Caco-2 (cell line): ENCODE results near the gene CGNL1. TPM values are rescaled to one million over a fixed set of nuclear protein-coding genes. Genes with fewer than 3 reads are reported as not detected.

Experiments
- BruUV-seq: library from RNA; stranded (reverse); fragments of 400-500 nt; replicated peaks from 2 replicates; lab custom pipeline; 2021; lab: Mats Ljungman, UMichigan
- CTCF ChIA-PET: fragments of 300-600 bp; sonication (Branson Sonifier 250); formaldehyde crosslinking; loops from one replicate; lab custom pipeline; 2022; ENCODE audit warnings: antibody characterized with exemption; lab: Charles Lee
- POLR2A ChIA-PET: fragments of 300-600 bp; sonication (Branson Sonifier 250); formaldehyde crosslinking; loops from one replicate; lab custom pipeline; 2022; ENCODE audit warnings: antibody characterized with exemption; lab: Charles Lee
- DNase-seq, 2 experiments: peaks; one replicate each; pipeline versions ENCODE4 v3.0.0 to v3.0.0-alpha.2; 2020 to 2022
- H3K27me3 ChIP-seq: replicated peaks from 2 replicates; pipeline ENCODE4 v1.6.0; 2011; ENCODE audit warnings: low read length; ENCODE audit not compliant: control insufficient read depth, insufficient read depth
- H3K36me3 ChIP-seq: 2 replicates; pipeline ENCODE4 v1.5.1; 2011; ENCODE audit warnings: low read length; ENCODE audit not compliant: control insufficient read depth, insufficient read depth
- H3K4me1 ChIP-seq: fragments of 250-450 bp; sonication (Bioruptor Pico); 2 replicates; pipeline ENCODE4 v1.5.1; 2020; ENCODE audit warnings: mild to moderate bottlenecking
- H3K4me3 ChIP-seq: 2 replicates; pipeline ENCODE4 v1.5.1; 2011; ENCODE audit warnings: low read depth, mild to moderate bottlenecking, control low read depth, low read length
- H3K9me3 ChIP-seq: fragments of 250-450 bp; sonication (Bioruptor Pico); 2 replicates; pipeline ENCODE4 v1.5.1; 2020; ENCODE audit warnings: mild to moderate bottlenecking, moderate library complexity
- H3K27ac Mint-ChIP-seq: one replicate; pipeline ENCODE4 v1.8.0; 2022; ENCODE audit warnings: mixed read lengths; ENCODE audit not compliant: unreplicated experiment
- H3K27me3 Mint-ChIP-seq: one replicate; pipeline ENCODE4 v1.8.0; 2022; ENCODE audit warnings: mixed read lengths; ENCODE audit not compliant: insufficient read depth, unreplicated experiment
- H3K36me3 Mint-ChIP-seq: one replicate; pipeline ENCODE4 v1.8.0; 2022; ENCODE audit warnings: mild to moderate bottlenecking, mixed read lengths; ENCODE audit not compliant: insufficient read depth, unreplicated experiment
- H3K4me1 Mint-ChIP-seq: one replicate; pipeline ENCODE4 v1.8.0; 2022; ENCODE audit warnings: low read depth, mixed read lengths; ENCODE audit not compliant: unreplicated experiment
- H3K4me3 Mint-ChIP-seq: one replicate; pipeline ENCODE4 v1.8.0; 2022; ENCODE audit warnings: mild to moderate bottlenecking, moderate library complexity, mixed read lengths; ENCODE audit not compliant: unreplicated experiment
- H3K9me3 Mint-ChIP-seq: one replicate; pipeline ENCODE4 v1.8.0; 2022; ENCODE audit warnings: mixed read lengths; ENCODE audit not compliant: unreplicated experiment
- intact Hi-C: fragments of 100-400 bp; cut with micrococcal nuclease; formaldehyde crosslinking; loops from one replicate; pipeline ENCODE4 v1.10.0; 2022; ENCODE audit not compliant: unreplicated experiment
- total RNA-seq: library from RNA; stranded (reverse); gene quantifications from 2 replicates; pipeline ENCODE4 v1.2.3, GENCODE V29; 2022
- TF ChIP-seq, protein P1 (sequence below), 2 experiments: fragments of 200-600 bp in 1 of 2; IDR thresholded peaks; 1 replicate in 1 of 2; 2 replicates in 1 of 2; pipeline versions ENCODE4 v1.5.1 to v1.8.0; 2011 to 2022; ENCODE audit warnings: antibody characterized with exemption in 1 of 2, control low read depth in 1 of 2, inconsistent platforms in 1 of 2, low read depth in 1 of 2, low read length in 1 of 2, mild to moderate bottlenecking in 1 of 2, moderate library complexity in 1 of 2; ENCODE audit not compliant: insufficient read depth in 1 of 2, severe bottlenecking in 1 of 2, unreplicated experiment in 1 of 2

CGNL1 gene
- total RNA-seq, 1 experiment from 2014 or later = 8.3 TPM

GRCh38 chr15:57424628-57425405 lies 48.5 kb downstream of the CGNL1 start:
- no peak overlapping the region for H3K4me3 ChIP-seq
- H3K36me3 ChIP-seq = no peaks in the 10 kb centered on the region
- Mint-ChIP-seq H3K27ac (no peak overlapping the region), H3K27me3 (no peaks in the 10 kb centered on the region), H3K4me1 (peaks cover 58% of the 10 kb centered on the region), H3K4me3 (no peak overlapping the region), H3K9me3 (peaks cover 10% of the 10 kb centered on the region), H3K36me3 (peaks cover 6% of the 10 kb centered on the region)
- H3K4me1 ChIP-seq = peaks cover 38% of the 10 kb centered on the region
- POLR2A ChIA-PET = no interaction called here
- CTCF ChIA-PET = no interaction called here
- H3K27me3 ChIP-seq = no peaks in the 10 kb centered on the region
- DNase-seq = no peak
- intact Hi-C loops = no loop called here
- H3K9me3 ChIP-seq = no peaks in the 10 kb centered on the region
- TF ChIP-seq, protein P1, sequence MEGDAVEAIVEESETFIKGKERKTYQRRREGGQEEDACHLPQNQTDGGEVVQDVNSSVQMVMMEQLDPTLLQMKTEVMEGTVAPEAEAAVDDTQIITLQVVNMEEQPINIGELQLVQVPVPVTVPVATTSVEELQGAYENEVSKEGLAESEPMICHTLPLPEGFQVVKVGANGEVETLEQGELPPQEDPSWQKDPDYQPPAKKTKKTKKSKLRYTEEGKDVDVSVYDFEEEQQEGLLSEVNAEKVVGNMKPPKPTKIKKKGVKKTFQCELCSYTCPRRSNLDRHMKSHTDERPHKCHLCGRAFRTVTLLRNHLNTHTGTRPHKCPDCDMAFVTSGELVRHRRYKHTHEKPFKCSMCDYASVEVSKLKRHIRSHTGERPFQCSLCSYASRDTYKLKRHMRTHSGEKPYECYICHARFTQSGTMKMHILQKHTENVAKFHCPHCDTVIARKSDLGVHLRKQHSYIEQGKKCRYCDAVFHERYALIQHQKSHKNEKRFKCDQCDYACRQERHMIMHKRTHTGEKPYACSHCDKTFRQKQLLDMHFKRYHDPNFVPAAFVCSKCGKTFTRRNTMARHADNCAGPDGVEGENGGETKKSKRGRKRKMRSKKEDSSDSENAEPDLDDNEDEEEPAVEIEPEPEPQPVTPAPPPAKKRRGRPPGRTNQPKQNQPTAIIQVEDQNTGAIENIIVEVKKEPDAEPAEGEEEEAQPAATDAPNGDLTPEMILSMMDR (IDR thresholded peaks at IDR 0.05; ENCODE audit: insufficient read depth in 1 of 2, low read depth in 1 of 2, low read length in 1 of 2, severe bottlenecking in 1 of 2, unreplicated experiment in 1 of 2) = no peak
- BruUV-seq = no TSS peak

DNA sequence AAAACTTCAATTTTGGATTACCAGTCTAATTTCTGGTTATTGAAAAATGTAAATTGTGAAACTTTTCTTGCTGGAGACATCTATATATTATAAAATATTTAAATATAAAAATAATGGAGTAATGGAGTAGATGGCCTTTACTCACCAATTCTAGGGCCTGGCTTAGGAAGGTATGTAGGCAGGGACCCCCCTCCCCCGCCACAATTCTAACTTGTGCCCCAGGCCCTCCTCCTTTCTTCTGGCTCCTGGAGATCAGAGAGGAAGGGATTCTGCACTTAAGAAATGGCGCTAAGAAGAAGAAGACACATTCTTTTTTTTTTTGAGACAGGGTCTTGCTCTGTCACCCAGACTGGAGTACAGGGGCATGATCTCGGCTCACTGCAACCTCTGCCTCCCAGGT lies 49.5 kb downstream of the CGNL1 start:
- DNase-seq = no peak
- Mint-ChIP-seq H3K4me3 (no peak overlapping the region), H3K27ac (no peak overlapping the region), H3K4me1 (peaks cover 51% of the 10 kb centered on the region), H3K27me3 (no peaks in the 10 kb centered on the region), H3K36me3 (peaks cover 6% of the 10 kb centered on the region), H3K9me3 (peaks cover 10% of the 10 kb centered on the region)
- Histone ChIP-seq H3K9me3 (no peaks in the 10 kb centered on the region), H3K27me3 (no peaks in the 10 kb centered on the region), H3K4me1 (peaks cover 27% of the 10 kb centered on the region), H3K36me3 (no peaks in the 10 kb centered on the region), H3K4me3 (no peak overlapping the region)
- BruUV-seq = no TSS peak
- TF ChIP-seq, protein P1 (IDR thresholded peaks at IDR 0.05; ENCODE audit: insufficient read depth in 1 of 2, low read depth in 1 of 2, low read length in 1 of 2, severe bottlenecking in 1 of 2, unreplicated experiment in 1 of 2) = no peak
- POLR2A ChIA-PET = no interaction called here
- CTCF ChIA-PET = no interaction called here
- intact Hi-C loops = no loop called here

- H3K4me3 ChIP-seq = no peak overlapping the region
- H3K4me1 Mint-ChIP-seq = peaks cover 40% of the 10 kb centered on the region
- H3K36me3 ChIP-seq = no peaks in the 10 kb centered on the region
- no peaks in the 10 kb centered on the region for H3K27me3 ChIP-seq
- no peak for DNase-seq
- H3K9me3 ChIP-seq = no peaks in the 10 kb centered on the region
- H3K27me3 Mint-ChIP-seq = no peaks in the 10 kb centered on the region
- H3K9me3 Mint-ChIP-seq = peaks cover 10% of the 10 kb centered on the region
- no TSS peak for BruUV-seq
- H3K4me1 ChIP-seq = peaks cover 25% of the 10 kb centered on the region
- H3K36me3 Mint-ChIP-seq = peaks cover 6% of the 10 kb centered on the region
- H3K4me3 Mint-ChIP-seq = no peak overlapping the region
- POLR2A ChIA-PET = no interaction called here
- H3K27ac Mint-ChIP-seq = peak overlapping the region; percentile 79
- CTCF ChIA-PET = interaction anchor here (0.6 to 1.1 kb wide), 3 partner anchors 33 to 103 kb away, joined by 3 to 7 read pairs (median 3); no protein-coding TSS in a partner anchor
- intact Hi-C loops = no loop called here
- TF ChIP-seq, protein P1 (IDR thresholded peaks at IDR 0.05; ENCODE audit: insufficient read depth in 1 of 2, low read depth in 1 of 2, low read length in 1 of 2, severe bottlenecking in 1 of 2, unreplicated experiment in 1 of 2) = no peak
These were observed 51.1 kb downstream of the CGNL1 start for GRCh38 chr15:57427367-57427821.
